Activated CD8-positive, alpha-beta memory T cell treated with anti-CD3 and anti-CD28 coated beads, Interleukin-2, amount 50 U/mL, for 1 hour (primary cell): ENCODE results near the gene ZNF408.

Source experiments
- DNase-seq: peaks from one replicate; pipeline ENCODE4 v3.0.0-alpha.2; 2020; ENCODE audit errors: extremely low read depth

Gene ZNF408

DNA sequence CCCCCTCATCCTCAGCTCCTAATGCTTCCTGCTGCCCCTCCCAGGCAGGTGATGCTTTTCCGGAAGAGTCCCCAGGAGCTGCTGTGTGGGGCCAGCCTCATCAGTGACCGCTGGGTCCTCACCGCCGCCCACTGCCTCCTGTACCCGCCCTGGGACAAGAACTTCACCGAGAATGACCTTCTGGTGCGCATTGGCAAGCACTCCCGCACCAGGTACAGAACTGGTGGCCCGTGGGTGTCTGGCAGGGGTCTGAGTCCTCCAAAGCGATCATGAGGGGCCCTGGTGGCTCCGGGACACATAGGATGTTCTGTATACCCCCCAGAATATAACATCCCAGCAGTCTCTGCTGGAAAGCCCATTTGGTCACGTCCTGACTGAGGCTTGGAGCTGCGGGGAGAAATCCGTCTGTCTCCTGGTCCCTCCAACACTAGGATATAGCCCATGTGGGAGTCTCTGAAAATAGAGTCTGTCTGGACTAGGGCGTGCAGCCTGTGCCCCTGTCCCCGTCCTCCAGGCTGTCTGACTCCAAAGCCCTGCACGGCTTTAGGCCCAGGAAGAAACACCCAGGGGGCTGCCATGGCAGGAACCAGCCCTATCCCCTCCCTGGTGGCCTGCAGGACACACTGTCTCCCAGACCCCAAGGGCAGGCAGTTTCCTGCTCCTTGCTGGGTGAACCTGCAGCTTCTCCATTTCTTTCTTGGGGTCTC, 27.3 kb downstream of the ZNF408 start:
- DNase-seq = no peak

DNA sequence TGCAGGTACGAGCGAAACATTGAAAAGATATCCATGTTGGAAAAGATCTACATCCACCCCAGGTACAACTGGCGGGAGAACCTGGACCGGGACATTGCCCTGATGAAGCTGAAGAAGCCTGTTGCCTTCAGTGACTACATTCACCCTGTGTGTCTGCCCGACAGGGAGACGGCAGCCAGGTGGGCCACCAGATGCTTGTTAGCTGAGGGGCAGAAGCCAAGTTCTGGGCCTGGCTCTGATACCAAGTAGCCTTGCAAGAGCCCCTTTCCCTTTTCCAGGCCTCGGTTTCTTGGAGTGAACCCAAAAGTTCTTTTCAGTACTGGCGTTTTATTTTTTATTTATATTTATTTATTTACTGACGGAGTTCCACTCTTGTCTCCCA, 27.8 kb downstream of the ZNF408 start:
- no peak for DNase-seq

DNA sequence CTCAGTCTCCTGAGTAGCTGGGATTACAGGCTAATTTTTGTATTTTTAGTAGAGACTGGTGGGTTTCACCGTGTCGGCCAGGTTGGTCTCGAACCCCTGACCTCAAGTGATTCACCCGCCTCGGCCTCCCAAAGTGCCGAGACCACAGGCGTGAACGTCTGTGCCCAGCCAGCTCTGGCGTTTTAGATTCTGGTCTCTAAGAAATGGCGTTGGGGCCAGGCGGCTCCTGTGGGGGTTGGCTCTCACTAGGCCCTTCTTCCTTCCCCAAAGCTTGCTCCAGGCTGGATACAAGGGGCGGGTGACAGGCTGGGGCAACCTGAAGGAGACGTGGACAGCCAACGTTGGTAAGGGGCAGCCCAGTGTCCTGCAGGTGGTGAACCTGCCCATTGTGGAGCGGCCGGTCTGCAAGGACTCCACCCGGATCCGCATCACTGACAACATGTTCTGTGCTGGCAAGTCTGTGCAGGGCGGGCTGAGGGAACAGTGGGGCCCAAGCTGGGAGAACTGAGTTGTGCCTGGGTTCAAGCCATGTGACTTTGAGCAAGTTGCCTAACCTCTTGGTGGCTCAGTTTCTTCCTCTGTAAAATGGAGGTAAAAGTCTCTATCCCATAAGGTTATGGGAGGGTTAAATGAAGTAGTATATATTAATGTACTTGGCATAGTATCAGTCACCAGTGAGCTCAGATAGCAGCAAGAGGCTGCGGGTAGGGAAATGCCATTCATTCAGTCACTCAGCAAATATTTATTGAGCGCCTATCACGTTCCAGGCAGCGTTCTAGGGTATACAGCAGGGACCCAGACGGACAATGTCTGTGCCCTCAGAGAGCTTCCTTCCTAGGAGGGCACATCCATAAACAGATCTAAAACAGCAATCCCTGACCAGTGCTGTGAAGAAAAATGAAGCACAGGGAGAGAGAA, 28.5 kb downstream of the ZNF408 start:
- DNase-seq = no peak

DNA sequence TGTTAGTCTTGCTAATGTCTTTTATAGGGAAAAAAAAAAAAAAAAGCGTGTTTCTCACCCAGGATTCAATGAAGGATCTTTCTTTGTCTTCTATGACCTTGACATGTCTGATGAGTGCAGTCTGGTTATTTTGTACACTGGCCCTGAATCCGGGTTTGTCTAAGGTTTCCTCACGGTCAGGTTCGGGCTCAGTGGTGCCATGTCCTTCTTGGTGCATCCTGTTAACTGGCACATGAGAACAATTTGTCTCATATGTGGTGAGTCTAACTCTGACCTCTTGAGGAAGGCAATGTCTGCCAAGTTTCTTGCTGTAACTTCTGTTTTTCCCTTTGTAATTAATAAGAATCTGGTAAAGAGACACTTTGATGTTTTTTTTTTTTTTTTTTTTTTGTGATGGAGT, 30.7 kb downstream of the ZNF408 start:
- DNase-seq = no peak

DNA sequence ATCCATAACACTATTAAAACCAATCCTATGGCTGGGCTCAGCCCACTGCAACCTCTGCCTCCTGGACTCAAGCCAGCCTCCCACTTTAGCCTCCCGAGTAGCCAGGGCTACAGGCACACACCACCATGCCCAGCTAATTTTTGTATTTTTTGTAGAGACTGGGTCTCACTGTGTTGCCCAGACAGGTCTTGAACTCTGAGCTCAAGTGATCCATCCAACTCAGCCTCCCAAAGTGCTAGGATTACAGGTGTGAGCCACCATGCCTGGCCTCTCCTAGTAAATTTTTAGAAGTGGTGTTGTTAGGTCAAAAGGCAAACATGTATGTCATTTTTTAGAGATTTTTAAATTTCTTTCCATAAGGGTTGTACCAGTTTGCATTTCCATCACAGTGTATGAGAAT, 32.4 kb downstream of the ZNF408 start:
- DNase-seq = no peak

DNA sequence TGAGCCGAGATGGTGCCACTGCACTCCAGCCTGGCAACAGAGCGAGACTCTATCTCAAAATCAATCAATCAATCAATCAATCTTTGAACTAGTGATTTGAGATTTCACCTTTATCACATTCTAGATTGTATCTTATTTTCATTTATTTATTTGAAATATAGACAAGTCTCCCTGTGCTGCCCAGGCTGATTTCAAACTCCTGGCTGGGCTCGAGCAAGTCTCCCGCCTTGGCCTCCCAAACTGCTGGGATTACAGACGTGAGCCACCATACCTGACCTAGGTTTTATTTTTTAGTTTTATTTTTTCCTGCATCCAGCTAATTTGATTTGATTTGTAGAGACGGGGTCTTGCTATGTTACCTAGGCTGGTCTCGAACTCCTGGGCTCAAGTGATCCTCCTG, 35.3 kb downstream of the ZNF408 start:
- DNase-seq = no peak

DNA sequence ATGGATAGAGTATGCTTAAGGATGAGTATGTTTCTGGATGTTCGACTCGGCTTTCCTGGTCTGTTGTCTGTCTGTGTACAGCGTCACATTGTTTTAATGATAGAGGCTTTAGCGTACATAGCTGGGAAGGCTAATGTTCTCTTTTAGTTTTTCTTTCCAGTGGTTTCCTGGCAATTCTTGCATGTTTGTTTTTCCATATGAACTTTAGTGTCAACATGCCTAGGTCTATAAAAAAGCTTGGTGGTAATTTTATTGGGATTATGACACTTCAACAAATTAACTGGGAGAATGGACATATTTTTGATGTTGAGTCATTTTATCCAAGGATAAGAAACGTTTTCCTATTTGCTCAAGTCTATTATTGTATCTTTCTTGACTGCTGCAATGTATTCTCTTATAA, 35.8 kb downstream of the ZNF408 start:
- DNase-seq = no peak

DNA sequence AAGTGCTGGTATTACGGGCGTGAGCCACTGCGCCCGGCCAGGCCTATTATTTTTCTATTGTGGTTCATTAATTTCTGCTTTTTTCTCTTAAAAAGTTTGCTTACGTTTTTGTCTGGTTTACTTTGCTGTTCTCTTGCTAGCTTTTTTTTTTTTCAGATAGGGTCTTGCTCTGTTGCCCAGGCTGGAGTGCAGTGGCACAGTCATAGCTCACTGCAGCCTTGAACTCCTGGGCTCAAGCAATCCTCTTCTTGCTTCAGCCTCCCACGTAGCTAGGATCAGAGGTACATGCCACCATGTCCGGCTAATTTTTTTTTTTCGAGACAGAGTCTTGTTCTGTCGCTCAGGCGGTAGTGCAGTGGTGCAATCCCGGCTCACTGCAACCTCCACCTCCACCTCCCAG, 36.9 kb downstream of the ZNF408 start:
- no peak for DNase-seq

DNA sequence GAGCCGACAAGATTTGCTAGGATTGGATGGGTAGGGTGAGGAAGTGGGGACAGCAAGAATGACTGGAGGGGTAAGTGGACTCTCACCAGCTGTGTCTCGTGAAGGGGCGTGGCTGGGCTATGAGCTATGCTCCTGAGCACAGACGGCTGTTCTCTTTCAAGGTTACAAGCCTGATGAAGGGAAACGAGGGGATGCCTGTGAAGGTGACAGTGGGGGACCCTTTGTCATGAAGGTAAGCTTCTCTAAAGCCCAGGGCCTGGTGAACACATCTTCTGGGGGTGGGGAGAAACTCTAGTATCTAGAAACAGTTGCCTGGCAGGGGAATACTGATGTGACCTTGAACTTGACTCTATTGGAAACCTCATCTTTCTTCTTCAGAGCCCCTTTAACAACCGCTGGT, 38.1 kb downstream of the ZNF408 start:
- DNase-seq = no peak

DNA sequence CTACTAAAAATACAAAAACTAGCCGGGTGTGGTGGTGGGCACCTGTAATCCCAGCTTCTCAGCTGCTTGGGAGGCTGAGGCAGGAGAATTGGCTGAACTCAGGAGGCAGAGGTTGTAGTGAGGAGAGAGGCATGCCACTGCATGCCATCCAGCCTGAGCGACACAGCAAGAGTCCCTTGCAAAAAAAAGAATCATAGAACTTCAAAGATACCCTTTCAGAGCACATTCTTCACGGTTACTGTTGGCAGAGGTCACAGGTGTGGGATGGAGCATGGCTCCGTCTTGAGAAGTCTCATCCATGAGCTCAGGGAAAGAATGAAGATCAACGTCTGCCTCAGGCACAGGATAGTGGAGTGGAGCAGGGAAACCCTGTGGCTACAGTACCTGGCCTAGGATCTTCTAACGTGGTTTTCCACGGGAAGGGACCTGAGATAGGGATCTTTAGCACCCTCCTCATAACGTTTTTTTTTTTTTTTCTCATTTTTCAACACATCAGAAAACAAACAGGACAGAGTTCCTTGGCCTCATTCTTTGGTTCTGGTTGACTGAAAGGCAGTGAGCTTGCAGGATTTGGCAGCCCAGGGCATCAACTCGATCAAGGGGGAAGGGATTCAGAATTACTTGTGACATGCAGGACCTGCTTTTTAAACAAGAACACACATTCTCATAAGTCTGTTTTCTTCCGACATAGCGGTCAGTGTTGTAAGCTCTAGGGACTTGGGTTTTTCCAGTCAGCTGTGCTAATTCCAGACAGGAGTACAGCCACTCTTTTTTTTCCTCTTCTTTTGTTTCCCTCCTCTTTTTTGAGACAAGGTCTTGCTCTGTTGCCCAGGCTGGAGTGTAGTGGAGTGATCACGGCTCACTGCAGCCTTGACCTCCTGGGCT, 41.0 kb downstream of the ZNF408 start:
- DNase-seq = no peak

DNA sequence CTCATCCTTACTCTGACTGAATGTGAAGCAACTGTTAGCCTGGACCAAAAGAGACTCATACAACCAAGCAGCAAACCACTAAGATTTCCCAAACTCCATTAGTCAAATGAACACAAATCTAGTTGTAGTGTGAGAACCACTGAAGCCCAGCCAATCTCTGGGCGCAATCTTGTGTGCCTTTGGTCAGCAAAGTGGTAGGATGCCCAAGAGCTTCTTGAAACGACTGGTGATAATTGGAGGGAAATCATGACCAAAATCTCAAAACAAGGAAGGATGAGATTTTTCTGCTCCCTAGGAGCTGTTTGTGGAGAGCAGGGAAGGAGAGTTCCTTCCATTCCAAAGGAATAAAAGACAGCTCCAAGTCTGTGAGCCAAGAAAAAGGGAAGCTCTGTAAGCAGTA, 42.2 kb downstream of the ZNF408 start:
- no peak for DNase-seq

DNA sequence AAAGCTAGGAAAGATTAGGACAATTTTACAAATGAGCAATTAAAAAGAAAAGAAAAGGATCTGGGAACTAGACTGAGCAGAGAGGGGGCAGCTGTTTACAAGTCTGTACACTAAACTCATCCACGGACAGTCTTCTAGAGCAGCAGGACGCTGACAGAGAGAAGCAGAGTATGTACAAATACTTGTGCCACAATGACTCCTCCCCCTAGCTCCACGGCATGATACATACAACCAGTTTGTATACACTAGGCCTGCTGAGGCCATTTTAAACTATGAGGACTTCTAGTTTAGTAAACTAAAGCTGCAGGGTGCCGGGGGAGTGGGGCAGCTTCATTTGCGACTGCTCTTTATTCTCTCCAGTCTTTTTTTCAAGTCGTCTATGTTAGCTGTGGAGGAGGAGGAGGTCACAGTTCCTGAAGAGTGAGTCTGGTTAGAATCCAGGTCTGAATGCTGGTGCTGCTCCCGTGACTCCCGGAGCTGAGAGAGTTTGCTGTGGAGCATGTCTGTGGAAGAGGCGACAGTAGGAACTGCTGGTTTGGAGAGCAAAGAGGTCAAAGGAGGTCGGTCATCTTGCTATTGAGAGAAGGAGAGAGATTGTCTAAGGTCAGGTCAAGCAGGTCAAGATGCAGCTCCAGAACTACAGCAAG, 43.0 kb downstream of the ZNF408 start:
- no peak for DNase-seq

DNA sequence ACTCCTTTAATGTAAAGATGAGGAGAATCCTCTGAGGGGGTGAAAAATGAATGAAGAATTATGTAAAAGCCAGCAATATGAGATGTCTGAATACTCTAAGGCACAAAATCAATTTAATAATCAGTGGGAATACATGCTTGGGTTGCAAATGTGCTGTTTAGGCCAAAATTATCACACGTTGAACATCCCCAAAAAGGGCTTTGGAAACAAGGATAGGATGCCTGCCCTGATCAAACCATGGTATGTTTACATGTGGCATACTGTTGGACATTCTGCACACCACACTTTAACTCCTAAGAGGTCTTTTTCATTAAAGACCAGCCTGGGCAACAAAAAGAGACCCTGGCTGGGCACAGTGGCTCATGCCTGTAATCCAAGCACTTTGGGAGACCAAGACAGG, 44.5 kb downstream of the ZNF408 start:
- DNase-seq = no peak

DNA sequence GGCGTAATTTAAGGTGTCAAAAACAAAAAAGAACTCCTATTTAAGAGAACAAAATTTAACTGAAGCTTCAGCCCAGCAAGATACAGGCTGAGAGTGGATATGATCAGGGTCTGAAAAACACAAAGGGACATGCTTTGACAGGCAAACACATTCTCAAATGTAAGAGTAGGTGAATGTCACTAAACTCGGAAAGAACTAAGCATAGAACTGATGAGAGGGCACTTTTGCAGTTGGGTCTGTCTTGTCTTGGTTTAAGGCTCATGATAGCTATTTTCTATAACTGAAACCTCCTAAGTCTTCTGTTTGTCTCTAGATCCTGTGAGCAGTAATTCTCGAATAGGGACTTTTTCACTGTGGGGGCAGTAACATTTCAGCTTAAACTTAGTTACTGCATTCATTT, 45.2 kb downstream of the ZNF408 start:
- DNase-seq = no peak

DNA sequence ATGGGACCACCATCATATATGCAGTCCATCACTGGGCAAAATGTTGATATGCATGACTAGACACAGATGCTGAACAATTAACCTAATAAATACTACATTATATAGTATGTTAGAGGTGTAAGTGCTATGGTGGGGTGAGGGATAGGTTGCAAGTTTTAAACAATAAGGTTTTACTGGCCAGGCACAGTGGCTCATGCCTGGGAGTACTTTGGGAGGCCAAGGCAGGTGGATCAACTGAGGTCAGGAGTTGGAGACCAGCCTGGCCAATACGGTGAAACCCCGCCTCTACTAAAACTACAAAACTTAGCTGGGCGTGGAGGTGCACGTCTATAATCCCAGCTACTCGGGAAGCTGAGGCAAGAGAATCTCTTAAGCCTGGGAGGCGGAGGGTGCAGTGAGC, 46.3 kb downstream of the ZNF408 start:
- no peak for DNase-seq
